Measurements from ENCODE around the gene ZP1.

ZP1 gene

GRCh38 chr11:60859616-60860250 lies 7.6 kb upstream of the ZP1 start:
- DNase-seq (ENCODE audit: low read depth), result no peak

GRCh38 chr11:60860943-60861342 lies 6.4 kb upstream of the ZP1 start:
- DNase-seq (ENCODE audit: low read depth), result no peak

- DNase-seq (ENCODE audit: low read depth), result no peak
These were observed 5.2 kb upstream of the ZP1 start for GRCh38 chr11:60862171-60862570.

GRCh38 chr11:60863550-60864521 lies 3.5 kb upstream of the ZP1 start:
- no peak for DNase-seq (ENCODE audit: low read depth)

- DNase-seq (ENCODE audit: low read depth), result no peak
These were observed 2.4 kb upstream of the ZP1 start for GRCh38 chr11:60864856-60865513.

- DNase-seq (ENCODE audit: low read depth), result no peak
These were observed 734 bp downstream of the ZP1 start for GRCh38 chr11:60867871-60868681.

GRCh38 chr11:60868682-60869450 lies 1.5 kb downstream of the ZP1 start:
- DNase-seq (ENCODE audit: low read depth), result no peak

GRCh38 chr11:60869451-60869825 lies 2.1 kb downstream of the ZP1 start:
- DNase-seq (ENCODE audit: low read depth), result no peak

GRCh38 chr11:60870276-60870675 lies 2.9 kb downstream of the ZP1 start:
- no peak for DNase-seq (ENCODE audit: low read depth)

- no peak for DNase-seq (ENCODE audit: low read depth)
These were observed 3.5 kb downstream of the ZP1 start for GRCh38 chr11:60870733-60871377.

- no peak for DNase-seq (ENCODE audit: low read depth)
These were observed 4.2 kb downstream of the ZP1 start for GRCh38 chr11:60871378-60872061.

- no peak for DNase-seq (ENCODE audit: low read depth)
These were observed 5.0 kb downstream of the ZP1 start for GRCh38 chr11:60872124-60872960.

GRCh38 chr11:60872961-60873524 lies 5.7 kb downstream of the ZP1 start:
- DNase-seq (ENCODE audit: low read depth), result no peak

GRCh38 chr11:60873533-60873932 lies 6.2 kb downstream of the ZP1 start:
- DNase-seq (ENCODE audit: low read depth), result no peak

- DNase-seq (ENCODE audit: low read depth), result no peak
These were observed 7.4 kb downstream of the ZP1 start for GRCh38 chr11:60874421-60875365.

- DNase-seq (ENCODE audit: low read depth), result no peak
These were observed 8.2 kb downstream of the ZP1 start for GRCh38 chr11:60875366-60876167.

- DNase-seq (ENCODE audit: low read depth), result no peak
These were observed 8.8 kb downstream of the ZP1 start for GRCh38 chr11:60876168-60876485.
